ENCODE measurements around the gene HINT3. TPM values are rescaled to one million over a fixed set of nuclear protein-coding genes. Genes with fewer than 3 reads are reported as not detected.

The HINT3 gene
- total RNA-seq, result 10.2 and 17.1 TPM in 2 replicates

DNA sequence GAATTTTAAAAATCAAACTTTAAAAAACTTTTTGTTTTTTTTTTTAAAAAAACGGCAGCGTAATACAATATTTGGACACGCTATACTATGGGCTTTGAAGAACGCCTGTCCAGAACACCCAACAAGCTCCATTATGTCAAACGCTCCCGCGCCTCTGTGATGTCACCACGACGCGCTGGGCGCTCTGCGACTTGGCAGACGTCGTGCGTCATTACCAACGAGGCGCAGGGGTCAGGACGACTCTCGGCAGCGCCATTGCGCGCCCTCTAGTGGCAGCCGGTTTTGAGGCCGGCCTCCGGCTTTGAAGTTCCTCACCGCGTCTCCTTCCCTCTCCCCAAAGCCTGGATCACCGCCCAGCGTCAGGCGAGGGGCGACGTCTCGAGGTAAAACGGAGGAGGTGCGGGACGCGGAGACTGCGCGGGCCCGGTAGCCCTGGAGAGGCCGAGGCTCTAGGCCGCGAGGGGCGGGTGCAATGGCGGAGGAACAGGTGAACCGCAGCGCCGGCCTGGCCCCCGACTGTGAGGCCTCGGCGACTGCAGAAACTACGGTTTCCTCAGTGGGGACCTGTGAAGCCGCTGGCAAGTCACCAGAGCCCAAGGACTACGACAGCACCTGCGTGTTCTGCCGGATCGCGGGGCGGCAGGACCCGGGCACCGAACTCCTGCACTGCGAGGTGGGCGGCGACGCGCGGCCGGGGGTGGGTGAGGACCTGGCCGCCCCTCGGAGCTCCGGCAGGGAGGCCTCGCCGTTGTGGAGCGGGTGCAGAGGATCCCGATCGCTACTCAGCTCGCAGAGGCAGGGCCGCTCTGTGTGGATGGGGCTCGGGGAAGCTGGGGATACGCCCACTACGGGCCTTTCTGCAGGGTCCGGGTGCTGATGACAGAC is at the start of gene HINT3:
HINT3 (plus strand) TSS at position 265 of the 885 bp plus-strand sequence; CDS start at position 473, 208 bp downstream.

DNA sequence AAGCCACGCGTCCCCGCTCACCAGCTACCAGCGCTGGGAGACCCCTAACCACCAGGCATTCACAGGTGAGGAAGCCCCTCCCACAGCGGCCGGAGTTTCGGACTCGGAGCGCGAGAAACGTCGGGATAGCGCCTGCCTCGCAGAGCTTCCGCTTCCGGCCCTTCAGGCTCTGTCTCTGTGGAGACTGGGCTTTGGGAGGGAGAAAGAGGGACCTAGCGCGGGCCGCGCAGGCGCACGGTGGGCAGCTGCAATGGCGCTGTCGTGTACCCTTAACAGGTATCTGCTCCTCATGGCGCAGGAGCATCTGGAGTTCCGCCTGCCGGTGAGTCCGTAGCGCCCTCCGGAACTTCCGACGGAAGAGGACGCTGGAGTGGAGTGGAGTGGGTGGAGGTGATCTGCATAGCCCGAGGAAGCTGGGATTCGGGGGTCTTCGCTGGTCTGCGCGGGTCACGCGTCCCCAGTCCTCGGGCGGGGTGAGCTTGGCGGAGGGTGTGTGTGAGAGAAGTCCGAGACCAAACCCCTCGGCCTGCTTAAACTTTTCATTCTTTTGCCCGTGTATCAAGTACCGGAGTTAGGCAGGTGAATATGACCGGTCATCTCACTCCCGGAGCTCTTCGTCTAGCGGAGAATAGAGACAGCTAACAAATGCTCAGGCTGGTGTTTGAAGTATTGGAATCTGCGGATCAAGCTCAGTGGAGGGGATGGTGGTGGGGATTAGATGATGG is 29.9 kb downstream of the HINT3 start, which contains the start of gene TRMT11:
TRMT11 (plus strand) TSS at position 240 of the 725 bp plus-strand sequence; CDS start at position 251, 11 bp downstream.

Other genes starting within 250 kb of the HINT3 start
- 1.1 and 4.1 TPM in 2 replicates for gene HEY2, start 207.1 kb upstream of the HINT3 start, total RNA-seq
- gene NCOA7, start 165.8 kb upstream of the HINT3 start, total RNA-seq, result 26.4 and 62.9 TPM in 2 replicates
- gene TRMT11, start 29.8 kb downstream of the HINT3 start, total RNA-seq, result 10.8 and 14.7 TPM in 2 replicates

Data from endothelial cell of coronary artery (primary cell).